Neuronal stem cell (in vitro differentiated cells): ENCODE measurements around the gene KCNK2.

Experiments
- DNase-seq: peaks from one replicate; pipeline ENCODE4 v3.0.0-alpha.2; 2013; ENCODE audit warnings: low spot score
- H2AFZ ChIP-seq: one replicate; pipeline ENCODE4 v1.6.1; 2013; ENCODE audit warnings: mild to moderate bottlenecking, low read length, inconsistent platforms
- H2AK5ac ChIP-seq: 2 replicates; pipeline ENCODE4 v1.6.1; 2013; ENCODE audit warnings: low read depth, mild to moderate bottlenecking, inconsistent platforms, low read length, moderate library complexity, mixed read lengths
- H2BK120ac ChIP-seq: 2 replicates; pipeline ENCODE4 v1.6.1; 2013; ENCODE audit warnings: low read depth, mild to moderate bottlenecking, inconsistent platforms, low read length, moderate library complexity, mixed read lengths
- H2BK12ac ChIP-seq: one replicate; pipeline ENCODE4 v1.6.1; 2013; ENCODE audit warnings: low read length, inconsistent platforms
- H2BK15ac ChIP-seq: 2 replicates; pipeline ENCODE4 v1.6.1; 2013; ENCODE audit warnings: mild to moderate bottlenecking, low read length, inconsistent platforms, mixed read lengths
- H2BK5ac ChIP-seq: one replicate; pipeline ENCODE4 v1.6.1; 2013; ENCODE audit warnings: inconsistent platforms, mild to moderate bottlenecking, low read length, moderate library complexity
- H3K14ac ChIP-seq: one replicate; pipeline ENCODE4 v1.6.1; 2013; ENCODE audit warnings: low read length, inconsistent platforms
- H3K18ac ChIP-seq: 2 replicates; pipeline ENCODE4 v1.6.1; 2013; ENCODE audit warnings: low read length, inconsistent platforms
- H3K23ac ChIP-seq: 2 replicates; pipeline ENCODE4 v1.6.1; 2013; ENCODE audit warnings: low read depth, mild to moderate bottlenecking, mixed read lengths, low read length, inconsistent platforms; ENCODE audit not compliant: poor library complexity
- H3K27ac ChIP-seq: replicated peaks from 3 replicates; pipeline ENCODE4 v1.5.1; 2013; ENCODE audit warnings: low read length, inconsistent platforms
- H3K27me3 ChIP-seq, 3 experiments: 2 replicates each; pipeline ENCODE4 v1.6.1; 2013; ENCODE audit warnings: low read length in 3 of 3, mild to moderate bottlenecking in 2 of 3, inconsistent platforms in 1 of 3, low read depth in 1 of 3, mixed read lengths in 1 of 3, moderate library complexity in 1 of 3; ENCODE audit not compliant: control insufficient read depth in 3 of 3, insufficient read depth in 3 of 3
- H3K36me3 ChIP-seq, 2 donors: replicated peaks in 1 of 2; 2 replicates each; pipeline ENCODE4 v1.6.1; 2013; ENCODE audit warnings: low read length in 2 of 2; ENCODE audit not compliant: control insufficient read depth in 2 of 2, insufficient read depth in 2 of 2
- H3K4ac ChIP-seq: 2 replicates; pipeline ENCODE4 v1.6.1; 2013; ENCODE audit warnings: inconsistent platforms, mild to moderate bottlenecking, low read length, moderate library complexity
- H3K4me1 ChIP-seq, 2 donors: 1 replicate in 1 of 2; 2 replicates in 1 of 2; pipeline ENCODE4 v1.6.1; 2013; ENCODE audit warnings: low read length in 2 of 2, low read depth in 1 of 2; ENCODE audit not compliant: control insufficient read depth in 2 of 2, insufficient read depth in 1 of 2
- H3K4me2 ChIP-seq: one replicate; pipeline ENCODE4 v1.6.1; 2013; ENCODE audit warnings: mild to moderate bottlenecking, low read length, inconsistent platforms; ENCODE audit not compliant: insufficient read depth, poor library complexity, severe bottlenecking
- H3K4me3 ChIP-seq, 2 donors: 2 replicates each; pipeline ENCODE4 v1.5.1; 2013; ENCODE audit warnings: low read length in 2 of 2, mild to moderate bottlenecking in 2 of 2, inconsistent platforms in 1 of 2, moderate library complexity in 1 of 2
- H3K79me1 ChIP-seq: one replicate; pipeline ENCODE4 v1.6.1; 2013; ENCODE audit warnings: low read depth, mild to moderate bottlenecking, inconsistent platforms, low read length, moderate library complexity
- H3K9ac ChIP-seq: one replicate; pipeline ENCODE4 v1.6.1; 2013; ENCODE audit warnings: mild to moderate bottlenecking, low read depth, low read length, inconsistent platforms; ENCODE audit not compliant: poor library complexity
- H3K9me3 ChIP-seq, 2 donors: replicated peaks in 1 of 2; 2 replicates each; pipeline versions ENCODE3 to v1.6.1; 2013; ENCODE audit warnings: low read length in 2 of 2, mild to moderate bottlenecking in 2 of 2, inconsistent platforms in 1 of 2, low read depth in 1 of 2, mixed read lengths in 1 of 2, moderate library complexity in 1 of 2; ENCODE audit not compliant: control insufficient read depth in 2 of 2, insufficient read depth in 1 of 2
- H4K8ac ChIP-seq: one replicate; pipeline ENCODE4 v1.6.1; 2013; ENCODE audit warnings: low read depth, mild to moderate bottlenecking, inconsistent platforms, low read length, moderate library complexity
- H4K91ac ChIP-seq: one replicate; pipeline ENCODE4 v1.6.1; 2013; ENCODE audit warnings: low read length, low read depth, mild to moderate bottlenecking, inconsistent platforms; ENCODE audit not compliant: poor library complexity
- WGBS, 2 donors: extraction: QIAGEN DNeasy Blood & Tissue Kit; methylation state at CpG; one replicate each; pipeline ENCODE4 v1.1.7; 2013; ENCODE audit warnings: missing lambda C conversion rate in 2 of 2, mixed read lengths in 1 of 2; ENCODE audit not compliant: insufficient read length in 2 of 2, insufficient replicate concordance in 1 of 2; ENCODE audit errors: extremely low coverage in 2 of 2; 5-methylcytosine and 5-hydroxymethylcytosine counted together

Gene KCNK2

GRCh38 chr1:215109171-215109570 is 26.6 kb downstream of the KCNK2 start:
- Histone ChIP-seq H3K9ac (no peak overlapping the region), H4K8ac (no peak overlapping the region), H3K4me2 (no peak overlapping the region), H3K27me3 (no peaks in the 10 kb centered on the region), H2BK15ac (no peak overlapping the region), H3K14ac (no peak overlapping the region), H2AK5ac (no peak overlapping the region), H3K4me3 (no peak overlapping the region), H2AFZ (no peak overlapping the region), H3K18ac (no peak overlapping the region), H3K4ac (no peak overlapping the region), H3K9me3 (no peaks in the 10 kb centered on the region), H4K91ac (no peak overlapping the region), H3K4me1 (no peaks in the 10 kb centered on the region), H2BK120ac (no peak overlapping the region), H3K36me3 (no peaks in the 10 kb centered on the region), H3K23ac (no peak overlapping the region), H2BK12ac (no peak overlapping the region), H3K79me1 (no peaks in the 10 kb centered on the region), H3K27ac (no peak overlapping the region), H2BK5ac (no peak overlapping the region)
- DNase-seq = no peak
- 100% methylated on average over 1 of the region's 5 CpGs; no CpG with 5 or more reads in 1 of the 2 donors for WGBS, 2 donors

DNA sequence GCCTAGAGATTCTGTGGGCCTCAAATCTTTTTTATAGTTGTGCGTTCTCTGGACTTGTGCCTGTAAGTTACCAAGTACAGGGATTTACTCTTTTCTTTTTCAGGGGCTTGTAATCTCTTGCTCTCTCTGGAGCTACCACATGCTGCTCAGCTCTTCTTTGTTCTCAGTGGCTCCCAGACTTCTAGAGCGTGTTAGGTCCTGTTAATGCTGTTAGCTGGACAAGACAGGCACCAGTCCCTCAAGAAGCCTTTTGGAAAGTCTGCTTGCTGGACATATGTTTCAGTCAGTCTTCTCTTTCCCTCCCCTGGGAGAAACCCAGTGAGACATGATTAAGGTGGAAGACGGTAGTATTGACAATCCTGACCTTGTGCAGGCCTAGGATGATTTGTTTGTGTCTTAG is 29.4 kb downstream of the KCNK2 start:
- Histone ChIP-seq H3K79me1 (no peaks in the 10 kb centered on the region), H3K4me2 (no peak overlapping the region), H2BK15ac (no peak overlapping the region), H3K27ac (no peak overlapping the region), H3K36me3 (no peaks in the 10 kb centered on the region), H3K4me3 (no peak overlapping the region), H2AFZ (no peak overlapping the region), H3K14ac (no peak overlapping the region), H2BK5ac (no peak overlapping the region), H2AK5ac (no peak overlapping the region), H2BK12ac (no peak overlapping the region), H3K18ac (no peak overlapping the region), H3K9ac (no peak overlapping the region), H3K4me1 (no peaks in the 10 kb centered on the region), H4K8ac (no peak overlapping the region), H3K9me3 (no peaks in the 10 kb centered on the region), H3K4ac (no peak overlapping the region), H3K23ac (no peak overlapping the region), H4K91ac (no peak overlapping the region), H2BK120ac (no peak overlapping the region), H3K27me3 (no peaks in the 10 kb centered on the region)
- DNase-seq = no peak
- WGBS, 2 donors = no CpG with 5 or more reads among the region's 3 CpGs

DNA sequence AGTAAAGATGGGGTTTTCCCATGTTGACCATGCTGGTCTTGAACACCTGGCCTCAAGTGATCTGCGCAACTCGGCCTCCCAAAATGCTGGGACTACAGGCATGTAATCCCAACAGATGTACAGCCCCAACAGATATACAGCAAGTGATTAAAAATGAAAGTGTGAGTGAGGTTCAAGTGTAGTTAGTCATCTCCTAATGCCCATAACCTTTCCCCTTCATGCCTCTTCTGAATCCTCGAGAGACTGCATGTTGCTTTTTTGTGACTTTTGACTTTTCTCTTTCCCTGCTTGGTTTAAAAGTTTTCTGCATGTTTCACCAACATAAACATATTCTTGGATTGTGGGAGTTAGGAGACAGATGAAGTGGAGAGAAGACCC is 31.2 kb downstream of the KCNK2 start:
- Histone ChIP-seq H2BK5ac (no peak overlapping the region), H3K4ac (no peak overlapping the region), H3K23ac (no peak overlapping the region), H2AFZ (no peak overlapping the region), H3K9me3 (no peaks in the 10 kb centered on the region), H3K4me1 (no peaks in the 10 kb centered on the region), H4K91ac (no peak overlapping the region), H3K18ac (no peak overlapping the region), H3K79me1 (no peaks in the 10 kb centered on the region), H3K4me2 (no peak overlapping the region), H2BK15ac (no peak overlapping the region), H4K8ac (no peak overlapping the region), H3K27ac (no peak overlapping the region), H3K4me3 (no peak overlapping the region), H2BK12ac (no peak overlapping the region), H3K14ac (no peak overlapping the region), H2AK5ac (no peak overlapping the region), H3K36me3 (no peaks in the 10 kb centered on the region), H3K27me3 (no peaks in the 10 kb centered on the region), H2BK120ac (no peak overlapping the region), H3K9ac (no peak overlapping the region)
- no peak for DNase-seq
- no CpG with 5 or more reads among the region's 3 CpGs for WGBS, 2 donors

- Histone ChIP-seq H2BK12ac (no peak overlapping the region), H3K9ac (no peak overlapping the region), H4K8ac (no peak overlapping the region), H2AK5ac (no peak overlapping the region), H2BK5ac (no peak overlapping the region), H4K91ac (no peak overlapping the region), H3K27me3 (no peaks in the 10 kb centered on the region), H3K27ac (no peak overlapping the region), H3K79me1 (no peaks in the 10 kb centered on the region), H2BK15ac (no peak overlapping the region), H3K4me1 (peaks cover 0 to 3% of the 10 kb centered on the region in 2 donors), H3K18ac (no peak overlapping the region), H3K36me3 (no peaks in the 10 kb centered on the region), H2BK120ac (no peak overlapping the region), H3K4me3 (no peak overlapping the region), H3K4me2 (no peak overlapping the region), H3K14ac (no peak overlapping the region), H3K23ac (no peak overlapping the region), H3K9me3 (no peaks in the 10 kb centered on the region), H2AFZ (no peak overlapping the region), H3K4ac (no peak overlapping the region)
- WGBS, 2 donors = no CpG with 5 or more reads among the region's 2 CpGs
- no peak for DNase-seq
These were observed 31.8 kb downstream of the KCNK2 start for GRCh38 chr1:215114154-215114933.
